ENCODE data around the gene MARCHF2.

- TF ChIP-seq CTCF (IDR thresholded peaks at IDR 0.05) (no peak), ZFX (IDR thresholded peaks at IDR 0.05; ENCODE audit: borderline replicate concordance) (no peak)
Observed at GRCh38 chr19:8459520-8460270, 46.6 kb downstream of the MARCHF2 start.
